MG63 (cell line): ENCODE results near the gene COLEC12. TPM values are rescaled to one million over a fixed set of nuclear protein-coding genes. Genes with fewer than 3 reads are reported as not detected.
"Not testable (repeated sequence)": the region's sequence is repeated elsewhere in the genome, so short reads cannot be mapped to it uniquely, and the experiment has no call there.

Experiments
- DNase-seq: peaks from one replicate; pipeline ENCODE4 v3.0.0-alpha.2; 2020
- H3K27me3 ChIP-seq: fragments of 250-450 bp; sonication (Bioruptor Pico); 2 replicates; pipeline ENCODE4 v1.5.1; 2020; ENCODE audit warnings: mild to moderate bottlenecking, moderate library complexity
- H3K36me3 ChIP-seq: fragments of 250-450 bp; sonication (Bioruptor Pico); 2 replicates; pipeline ENCODE4 v1.5.1; 2020; ENCODE audit warnings: mild to moderate bottlenecking, moderate library complexity
- H3K4me3 ChIP-seq: fragments of 250-450 bp; sonication (Bioruptor Pico); 2 replicates; pipeline ENCODE4 v1.5.1; 2020; ENCODE audit warnings: mild to moderate bottlenecking, moderate library complexity
- H3K9me3 ChIP-seq: fragments of 250-450 bp; sonication (Bioruptor Pico); 2 replicates; pipeline ENCODE4 v1.5.1; 2020; ENCODE audit warnings: mild to moderate bottlenecking, moderate library complexity
- total RNA-seq: library from RNA; depleted of rRNA; stranded (reverse); fragments of >200 nt; shearing (Covaris generic); gene quantifications from 2 replicates; pipeline ENCODE4 v1.2.3, GENCODE V29; 2014; ENCODE audit warnings: low replicate concordance

The COLEC12 gene
- total RNA-seq, 1 experiment from 2014 or later, result 27.4 TPM

DNA sequence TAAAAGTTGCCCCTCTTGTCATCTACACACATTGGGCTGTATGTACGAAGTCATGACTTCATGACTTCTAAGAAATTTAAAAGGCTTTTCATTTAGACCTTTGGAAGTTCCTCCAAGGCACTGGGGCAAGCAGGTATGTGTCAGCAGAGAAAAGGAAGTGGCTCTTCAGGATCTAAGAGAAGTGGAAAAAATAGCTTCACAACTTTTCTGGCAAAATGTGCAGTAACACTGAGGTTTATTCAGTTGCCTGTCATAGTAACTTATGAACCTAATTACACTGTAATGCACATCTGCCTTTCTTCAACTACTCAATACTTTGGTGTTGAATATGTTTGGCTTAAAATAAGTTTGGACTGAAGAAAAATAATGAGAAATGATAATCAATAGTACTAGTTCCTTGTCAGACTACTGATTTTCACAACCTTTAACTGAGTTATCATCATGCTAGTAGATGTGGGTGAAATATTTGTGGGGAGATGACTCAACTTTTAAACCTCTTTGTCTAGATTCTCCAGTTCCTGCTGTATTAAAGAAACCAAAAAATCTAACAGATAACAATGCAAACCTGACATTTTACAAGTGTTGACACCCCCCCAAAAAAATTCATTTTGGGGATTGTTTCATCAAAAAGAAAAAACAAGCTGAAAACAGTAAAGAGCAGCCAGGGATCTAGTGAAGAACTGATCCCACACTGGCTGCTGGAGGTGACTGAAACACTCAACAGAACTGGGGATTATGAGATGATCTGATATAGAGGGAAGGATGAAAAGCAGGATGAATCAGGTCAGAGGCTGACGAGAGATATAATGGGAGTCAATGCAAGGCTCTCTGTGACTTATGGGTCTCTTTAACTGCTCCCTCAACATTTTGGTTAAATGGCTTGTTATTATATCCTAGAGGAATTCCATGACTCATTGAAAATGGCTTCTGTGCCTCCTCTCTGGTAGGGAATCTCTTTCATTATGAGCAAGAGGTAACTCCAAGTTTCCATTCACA is 84.6 kb downstream of the COLEC12 start:
- DNase-seq, result no peak
- Histone ChIP-seq H3K4me3 (no peak overlapping the region), H3K27me3 (no peaks in the 10 kb centered on the region), H3K36me3 (peaks cover 2% of the 10 kb centered on the region), H3K9me3 (peaks cover 4% of the 10 kb centered on the region)

DNA sequence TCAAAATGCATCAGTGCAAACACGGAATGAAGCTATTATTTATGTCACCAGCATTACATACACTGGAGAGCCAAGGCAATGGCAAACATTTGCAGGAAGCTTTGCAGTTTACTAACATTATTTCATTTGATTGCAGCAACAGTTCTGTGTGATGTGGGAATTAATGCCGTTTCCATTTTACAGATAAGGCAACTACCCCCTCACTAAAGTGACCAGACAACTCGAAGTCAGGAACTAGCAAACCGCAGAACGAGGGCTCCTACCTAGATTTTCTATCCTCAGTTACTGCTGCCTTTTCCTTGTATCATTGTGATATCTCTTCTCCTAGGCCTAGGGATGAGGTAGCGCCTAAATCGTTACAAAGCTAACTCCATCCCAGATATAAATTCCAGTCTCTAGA is 85.5 kb downstream of the COLEC12 start:
- peaks cover 2% of the 10 kb centered on the region for H3K36me3 ChIP-seq
- peaks cover 4% of the 10 kb centered on the region for H3K9me3 ChIP-seq
- no peak overlapping the region for H3K4me3 ChIP-seq
- DNase-seq, result no peak
- H3K27me3 ChIP-seq, result no peaks in the 10 kb centered on the region

DNA sequence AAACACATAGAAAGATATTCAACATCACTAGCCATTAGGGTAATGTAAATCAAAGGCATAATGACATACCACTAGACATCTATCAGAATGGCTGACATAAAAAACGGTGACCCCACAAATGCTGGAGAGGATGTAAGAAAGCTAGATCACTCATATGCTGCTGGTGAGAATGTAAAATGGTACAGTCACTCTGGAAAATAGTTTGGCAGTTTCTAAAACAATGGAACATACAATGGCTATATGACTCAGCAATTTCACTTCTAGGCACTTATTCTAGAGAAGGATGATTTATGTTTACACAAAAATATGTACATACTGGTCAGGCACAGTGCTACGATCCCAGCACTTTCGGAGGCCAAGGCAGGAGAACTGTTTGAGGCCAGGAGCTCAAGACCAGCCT is 87.3 kb downstream of the COLEC12 start:
- Histone ChIP-seq H3K27me3 (no peaks in the 10 kb centered on the region), H3K4me3 (no peak overlapping the region), H3K9me3 (peaks cover 4% of the 10 kb centered on the region), H3K36me3 (peaks cover 2% of the 10 kb centered on the region)
- no peak for DNase-seq

DNA sequence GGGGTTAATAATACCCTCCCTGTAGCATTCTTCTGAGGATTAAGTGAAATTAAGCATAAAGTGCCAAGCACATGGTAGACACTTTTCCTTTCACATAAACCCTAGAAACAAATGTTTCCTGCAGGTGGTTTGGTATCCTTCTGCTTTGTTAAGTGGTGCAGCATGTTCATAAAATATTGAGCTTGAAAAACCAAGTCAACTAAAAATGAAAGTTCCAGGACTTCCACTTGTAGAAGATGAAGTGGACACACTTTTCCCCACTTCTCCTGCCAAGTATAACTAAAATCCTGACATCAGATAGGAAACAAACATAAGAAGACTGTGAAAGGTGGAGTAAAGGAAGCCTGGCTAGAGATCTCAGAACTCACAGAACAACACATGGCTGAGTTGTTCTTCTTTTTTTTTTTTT is 90.5 kb downstream of the COLEC12 start:
- no peak overlapping the region for H3K4me3 ChIP-seq
- no peaks in the 10 kb centered on the region for H3K27me3 ChIP-seq
- H3K9me3 ChIP-seq, result peaks cover 11% of the 10 kb centered on the region
- DNase-seq, result no peak
- H3K36me3 ChIP-seq, result peaks cover 2% of the 10 kb centered on the region

DNA sequence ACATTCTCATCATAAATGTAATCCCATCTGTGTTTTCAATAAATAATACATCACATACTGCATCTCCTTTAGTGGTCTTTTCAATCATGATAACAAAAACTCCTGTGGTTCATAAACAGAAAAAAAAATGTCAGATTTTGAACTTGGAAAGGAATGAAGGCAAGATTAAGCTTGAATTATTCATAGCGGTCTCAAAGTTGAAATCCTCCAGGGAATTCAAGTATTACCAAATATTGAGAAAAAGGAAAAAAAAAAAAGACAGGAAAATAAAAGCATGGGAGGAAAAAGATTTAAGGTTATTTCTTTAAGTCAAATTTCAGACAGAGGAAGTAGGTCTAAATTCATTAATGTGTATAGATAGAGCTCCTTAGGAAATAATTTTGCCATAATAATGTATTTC is 92.1 kb downstream of the COLEC12 start:
- H3K4me3 ChIP-seq, result no peak overlapping the region
- H3K27me3 ChIP-seq, result no peaks in the 10 kb centered on the region
- peaks cover 3% of the 10 kb centered on the region for H3K36me3 ChIP-seq
- H3K9me3 ChIP-seq, result peaks cover 12% of the 10 kb centered on the region; the same call in 1 of the 2 replicates
- no peak for DNase-seq

DNA sequence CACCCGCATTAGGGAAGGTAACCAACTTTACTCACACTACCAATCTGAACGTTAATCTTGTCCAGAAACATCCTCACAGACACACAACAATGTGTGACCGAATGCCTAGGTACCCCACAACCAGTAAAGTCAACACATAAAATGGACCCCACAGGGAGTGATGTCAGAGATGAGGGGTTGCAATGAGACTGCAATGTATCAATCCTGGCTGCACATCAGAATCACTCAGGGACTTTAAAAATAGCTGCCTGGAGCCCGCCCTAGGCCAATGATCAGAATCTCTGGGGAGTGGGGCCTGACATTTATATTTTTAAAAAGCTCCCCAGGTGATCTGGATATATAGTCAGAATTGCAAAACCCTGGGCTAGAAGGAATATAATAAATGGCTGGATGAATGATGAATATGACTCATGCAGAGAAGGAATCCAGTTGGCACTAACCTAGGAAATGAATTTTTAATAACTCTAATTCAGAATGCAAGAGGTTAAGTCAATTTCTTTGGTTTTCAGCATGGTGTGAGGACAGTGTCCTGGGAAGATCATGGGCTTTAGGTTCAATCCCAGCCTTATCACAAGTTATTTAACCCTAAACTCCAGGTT is 92.8 kb downstream of the COLEC12 start:
- H3K36me3 ChIP-seq, result peaks cover 8% of the 10 kb centered on the region
- no peak overlapping the region for H3K4me3 ChIP-seq
- H3K9me3 ChIP-seq, result peaks cover 12% of the 10 kb centered on the region; the same call in 1 of the 2 replicates
- no peak for DNase-seq
- no peaks in the 10 kb centered on the region for H3K27me3 ChIP-seq

DNA sequence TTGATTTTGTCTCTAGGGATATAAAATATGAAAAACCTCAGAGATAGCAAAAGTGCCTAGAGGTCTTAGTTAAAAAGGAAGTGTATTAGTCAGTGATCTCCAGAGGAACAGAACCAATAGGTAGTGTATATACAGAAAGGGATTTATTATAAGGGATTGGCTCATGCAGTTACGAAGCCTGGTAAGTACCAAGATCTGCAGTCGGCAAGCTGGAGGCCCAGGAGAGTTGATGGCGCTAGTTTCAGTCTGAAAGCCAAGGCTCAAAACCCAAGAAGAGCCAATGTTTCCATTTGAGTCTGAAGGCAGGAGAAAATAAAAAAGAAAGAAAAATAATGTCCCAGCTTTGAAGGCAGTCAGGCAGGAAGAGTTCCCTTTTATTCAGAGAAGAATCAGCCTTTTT is 93.3 kb downstream of the COLEC12 start:
- no peaks in the 10 kb centered on the region for H3K27me3 ChIP-seq
- DNase-seq, result no peak
- H3K4me3 ChIP-seq, result no peak overlapping the region
- H3K9me3 ChIP-seq, result peaks cover 12% of the 10 kb centered on the region; the same call in 1 of the 2 replicates
- H3K36me3 ChIP-seq, result peaks cover 8% of the 10 kb centered on the region

DNA sequence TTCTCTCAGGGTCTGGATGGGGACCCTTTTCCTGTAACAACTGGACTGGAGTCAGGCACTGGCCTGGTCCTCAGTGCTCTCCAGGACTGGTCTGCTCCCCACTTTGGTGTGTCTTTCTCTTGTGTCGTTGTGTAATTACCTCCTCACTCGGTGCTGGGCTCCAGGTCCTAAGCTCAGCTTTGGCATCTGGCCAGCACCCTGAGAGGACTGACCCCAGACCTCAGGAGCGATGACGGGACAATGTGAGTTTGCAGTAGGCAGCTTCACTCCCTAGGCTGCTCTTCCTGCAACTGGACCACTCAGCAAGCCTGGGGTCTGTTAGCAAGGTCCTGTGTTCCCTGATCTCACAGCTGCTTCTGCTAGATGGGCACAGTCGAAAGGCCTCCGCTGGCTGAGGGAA is 93.8 kb downstream of the COLEC12 start:
- Histone ChIP-seq H3K9me3 (peaks cover 12% of the 10 kb centered on the region; the same call in 1 of the 2 replicates), H3K27me3 (no peaks in the 10 kb centered on the region), H3K36me3 (peaks cover 10% of the 10 kb centered on the region), H3K4me3 (no peak overlapping the region)
- no peak for DNase-seq

DNA sequence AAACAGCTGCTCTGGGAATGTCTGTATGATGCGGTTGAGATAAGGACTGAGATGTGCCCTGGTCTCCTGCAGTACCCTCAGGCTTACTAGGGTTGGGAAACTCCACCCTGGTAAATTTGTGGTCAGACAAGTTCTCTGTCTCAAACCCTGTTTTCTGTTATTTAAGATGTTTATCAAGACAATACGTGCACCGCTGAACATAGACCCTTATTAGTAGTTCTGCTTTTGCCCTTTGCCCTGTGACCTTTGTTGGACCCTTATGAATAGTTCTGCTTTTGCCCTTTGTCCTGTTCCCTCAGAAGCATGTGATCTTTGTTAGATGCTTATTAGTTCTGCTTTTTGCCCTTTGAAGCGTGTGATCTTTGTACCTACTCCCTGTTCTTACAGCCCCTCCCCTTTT is 95.5 kb downstream of the COLEC12 start:
- Histone ChIP-seq H3K9me3 (peaks cover 10% of the 10 kb centered on the region; the same call in 1 of the 2 replicates), H3K36me3 (peaks cover 10% of the 10 kb centered on the region)
- H3K27me3 ChIP-seq, H3K4me3 ChIP-seq, DNase-seq: not testable (repeated sequence)

DNA sequence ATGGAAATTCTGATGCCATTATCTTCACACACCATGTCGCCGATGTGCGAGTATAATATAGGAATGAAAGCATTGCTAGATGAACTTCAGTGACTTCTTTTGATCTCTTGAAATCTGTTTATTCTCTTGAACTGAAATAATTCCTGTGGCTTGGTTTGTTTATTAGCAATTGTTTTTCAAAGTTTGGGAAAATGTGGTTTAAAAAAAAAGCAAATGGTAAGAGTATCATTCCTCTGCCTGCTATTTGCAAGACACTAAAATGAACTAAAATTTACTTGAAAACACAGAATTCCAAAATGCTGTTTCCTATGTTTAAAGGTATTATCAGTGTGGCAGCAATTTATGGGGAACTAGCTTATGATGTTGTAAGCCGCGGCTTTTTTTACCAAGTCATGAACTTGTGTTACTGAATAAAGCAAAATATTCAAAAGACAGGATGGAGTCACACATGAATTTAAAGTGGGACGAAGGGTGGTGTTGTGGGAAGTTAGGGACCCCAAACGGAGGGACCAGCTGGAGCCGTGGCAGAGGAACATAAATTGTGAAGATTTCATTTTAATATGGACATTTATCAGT is 96.4 kb downstream of the COLEC12 start:
- no peak for DNase-seq
- Histone ChIP-seq H3K4me3 (no peak overlapping the region), H3K36me3 (peaks cover 10% of the 10 kb centered on the region), H3K9me3 (peaks cover 10% of the 10 kb centered on the region; the same call in 1 of the 2 replicates), H3K27me3 (no peaks in the 10 kb centered on the region)

DNA sequence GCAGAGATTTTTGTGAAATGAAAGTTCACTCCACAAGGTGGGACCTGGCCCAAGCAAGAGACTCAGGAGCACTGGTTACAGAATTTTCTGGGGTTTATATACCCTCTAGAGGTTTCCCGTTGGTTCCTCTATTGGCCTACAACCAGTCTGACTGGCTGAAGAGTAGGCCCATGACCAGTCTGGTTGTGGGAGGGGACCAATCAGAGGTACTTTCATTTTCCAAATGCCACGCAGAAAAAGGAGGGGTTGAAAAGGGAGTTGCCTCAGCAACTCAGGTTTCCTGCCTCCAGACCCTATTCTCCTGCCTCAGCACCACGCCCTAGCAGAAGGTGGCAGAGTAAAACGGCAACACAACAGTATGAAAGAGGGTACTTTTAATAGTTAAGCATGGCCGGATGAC is 98.4 kb downstream of the COLEC12 start:
- no peak for DNase-seq

DNA sequence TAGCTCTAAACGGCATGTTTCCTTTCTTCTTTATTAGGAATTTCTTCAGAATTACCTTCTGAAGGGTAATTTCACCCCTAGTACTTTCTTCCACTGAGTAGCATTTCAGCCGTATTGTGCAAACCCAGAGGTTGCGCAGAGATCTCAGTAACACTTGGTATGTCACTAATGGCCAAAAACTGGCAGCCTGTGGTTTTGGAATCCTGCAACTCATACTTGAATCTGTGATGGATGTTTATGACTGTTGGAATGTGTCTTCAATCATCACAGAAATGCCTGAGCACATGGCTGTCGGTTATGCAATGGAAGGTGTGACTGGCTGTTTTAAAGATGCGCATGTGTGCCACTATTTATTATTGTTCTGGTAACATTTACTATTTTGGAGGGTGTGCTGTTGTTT is 100.0 kb downstream of the COLEC12 start:
- H3K27me3 ChIP-seq, result no peaks in the 10 kb centered on the region
- H3K4me3 ChIP-seq, result no peak overlapping the region
- peaks cover 7% of the 10 kb centered on the region; the same call in 1 of the 2 replicates for H3K9me3 ChIP-seq
- peaks cover 10% of the 10 kb centered on the region for H3K36me3 ChIP-seq
- peak; percentile 72 for DNase-seq

More for the DNA sequence above, 98.4 kb downstream of the COLEC12 start:
- no peaks in the 10 kb centered on the region for H3K27me3 ChIP-seq
- peaks cover 10% of the 10 kb centered on the region for H3K36me3 ChIP-seq
- no peak overlapping the region for H3K4me3 ChIP-seq
- peaks cover 10% of the 10 kb centered on the region; the same call in 1 of the 2 replicates for H3K9me3 ChIP-seq

DNA sequence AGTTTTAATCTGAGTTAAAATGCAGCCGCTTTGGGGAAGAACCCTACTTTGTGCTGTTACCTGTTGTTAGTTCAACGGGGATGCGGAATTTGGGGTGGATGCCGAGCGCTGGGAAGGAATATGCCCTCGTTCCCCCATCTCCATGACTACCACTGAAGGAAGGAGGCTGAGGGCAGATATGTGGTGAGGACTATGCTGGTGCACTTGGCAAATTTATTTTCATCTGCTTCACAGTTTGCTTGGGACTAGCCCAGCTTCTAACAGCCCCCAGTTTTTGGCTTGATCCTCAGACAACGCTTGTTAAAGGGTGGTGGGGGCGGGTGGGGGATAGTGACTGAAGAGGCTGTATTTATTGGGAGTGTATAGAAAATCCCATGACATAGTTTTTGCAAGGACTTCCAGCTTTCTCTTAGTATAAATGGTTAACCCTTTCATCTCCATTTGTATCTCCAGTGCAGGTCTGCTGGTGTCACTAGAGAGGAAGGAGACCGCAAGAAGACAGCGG is 100.8 kb downstream of the COLEC12 start:
- peaks cover 3% of the 10 kb centered on the region; the same call in 1 of the 2 replicates for H3K9me3 ChIP-seq
- H3K27me3 ChIP-seq, result no peaks in the 10 kb centered on the region
- DNase-seq, result no peak
- peaks cover 10% of the 10 kb centered on the region for H3K36me3 ChIP-seq
- H3K4me3 ChIP-seq, result no peak overlapping the region

DNA sequence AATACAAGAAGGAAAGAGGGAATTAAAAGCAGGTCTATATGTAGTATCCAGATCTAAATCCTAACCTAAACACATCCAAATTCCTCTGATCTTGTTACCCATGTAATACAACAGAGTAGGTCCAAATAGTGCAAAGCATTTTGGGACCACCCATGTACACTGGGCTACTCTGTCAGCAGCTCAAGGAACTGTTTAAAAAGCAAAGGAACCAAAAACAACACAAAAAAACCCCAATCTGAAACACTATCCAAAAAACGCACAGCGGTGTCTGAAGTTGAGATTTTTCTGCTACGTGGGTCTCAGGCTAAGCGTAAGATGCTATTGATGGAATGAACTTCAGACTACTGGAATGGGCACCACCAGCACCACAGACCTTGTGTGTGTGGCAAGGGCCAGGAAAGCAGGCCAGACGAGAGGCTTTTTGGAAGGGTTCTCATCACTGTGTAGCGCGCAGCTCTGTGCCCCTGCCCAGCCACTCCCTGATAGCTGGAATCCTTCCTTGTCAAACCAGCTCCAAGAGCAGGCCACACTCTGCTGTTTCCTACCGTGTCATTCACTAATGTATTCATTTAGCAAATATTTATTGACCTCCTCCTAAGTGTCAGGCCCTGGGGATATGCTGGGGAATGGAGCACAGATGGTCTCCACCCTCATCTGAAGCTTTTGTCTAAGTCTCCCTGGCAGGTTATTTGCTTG is 101.4 kb downstream of the COLEC12 start:
- peaks cover 7% of the 10 kb centered on the region; the same call in 1 of the 2 replicates for H3K36me3 ChIP-seq
- H3K27me3 ChIP-seq, result no peaks in the 10 kb centered on the region
- no peaks in the 10 kb centered on the region; the same call in 1 of the 2 replicates for H3K9me3 ChIP-seq
- H3K4me3 ChIP-seq, result no peak overlapping the region
- peak; percentile 72 for DNase-seq

DNA sequence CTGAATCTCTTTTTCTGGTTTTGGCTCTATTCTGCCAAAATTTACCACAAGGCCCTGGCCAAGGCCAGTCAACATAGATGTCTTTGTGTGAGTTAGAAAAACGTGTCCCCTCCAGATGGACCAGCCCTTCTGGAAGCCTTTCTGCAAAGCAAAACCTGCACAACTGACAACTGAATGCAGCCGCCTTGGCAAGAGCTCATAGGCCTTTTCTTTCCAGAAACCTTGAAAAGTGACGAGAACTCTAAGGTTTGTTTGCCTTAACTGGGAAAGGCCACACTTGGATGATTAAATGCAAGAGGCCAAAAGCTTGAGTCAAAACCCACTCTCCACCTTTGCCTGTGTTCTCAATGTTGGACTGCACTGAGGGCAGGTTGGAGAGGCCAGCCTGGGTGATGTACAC is 103.9 kb downstream of the COLEC12 start:
- Histone ChIP-seq H3K4me3 (no peak overlapping the region), H3K27me3 (no peaks in the 10 kb centered on the region), H3K9me3 (no peaks in the 10 kb centered on the region), H3K36me3 (peaks cover 5% of the 10 kb centered on the region; the same call in 1 of the 2 replicates)
- DNase-seq, result no peak

DNA sequence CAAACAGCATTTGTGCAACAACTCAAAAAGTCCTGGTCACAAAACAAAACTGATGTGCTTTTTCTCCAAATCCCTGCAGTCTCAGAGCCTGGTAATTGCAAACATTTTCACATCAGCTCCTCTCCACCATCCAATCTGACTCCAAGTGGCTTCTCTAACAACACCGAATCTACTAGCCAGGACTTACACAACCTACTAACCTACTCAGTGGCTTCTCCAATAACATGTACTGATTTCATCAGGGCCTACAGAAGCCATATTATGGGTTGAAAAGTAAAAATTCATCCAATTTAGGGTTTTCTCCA is 104.3 kb downstream of the COLEC12 start:
- Histone ChIP-seq H3K4me3 (no peak overlapping the region), H3K27me3 (no peaks in the 10 kb centered on the region), H3K9me3 (no peaks in the 10 kb centered on the region), H3K36me3 (peaks cover 5% of the 10 kb centered on the region; the same call in 1 of the 2 replicates)
- DNase-seq, result no peak
